HCEC 1CT (cell line): ENCODE measurements around the gene PRICKLE3.
A peak's percentile ranks its signal among the peaks of the same experiment; 100 is the strongest.

Source experiments
- DNase-seq: peaks from one replicate; pipeline ENCODE4 v3.0.0-alpha.2; 2017

The PRICKLE3 gene

GRCh38 chrX:49204709-49205108 is 18.5 kb upstream of the PRICKLE3 start:
- DNase-seq = no peak

GRCh38 chrX:49204017-49204416 is 17.8 kb upstream of the PRICKLE3 start:
- DNase-seq = no peak

GRCh38 chrX:49203536-49203935 is 17.4 kb upstream of the PRICKLE3 start:
- no peak for DNase-seq

- no peak for DNase-seq
These were observed 15.8 kb upstream of the PRICKLE3 start for GRCh38 chrX:49202022-49202421.

- peak; percentile 81 for DNase-seq
These were observed 14.0 kb upstream of the PRICKLE3 start, which contains the start of gene SYP for GRCh38 chrX:49199906-49200771. Gene SYP, minus strand, starts transcription at chrX:49200193. Its CDS starts 7 bp downstream, at chrX:49200186.

- no peak for DNase-seq
These were observed 13.1 kb upstream of the PRICKLE3 start for GRCh38 chrX:49199315-49199595.

GRCh38 chrX:49198540-49199314 is 12.6 kb upstream of the PRICKLE3 start:
- no peak for DNase-seq

GRCh38 chrX:49197543-49198087 is 11.4 kb upstream of the PRICKLE3 start:
- no peak for DNase-seq

- DNase-seq = no peak
These were observed 7.4 kb upstream of the PRICKLE3 start for GRCh38 chrX:49193542-49193964.

GRCh38 chrX:49192722-49193328 is 6.7 kb upstream of the PRICKLE3 start:
- DNase-seq = peak; percentile 18

GRCh38 chrX:49191574-49192011 is 5.4 kb upstream of the PRICKLE3 start:
- DNase-seq = no peak

GRCh38 chrX:49190821-49191573 is 4.8 kb upstream of the PRICKLE3 start:
- peak; percentile 98 for DNase-seq

GRCh38 chrX:49189606-49190005 is 3.4 kb upstream of the PRICKLE3 start:
- no peak for DNase-seq

GRCh38 chrX:49188468-49189076 is 2.4 kb upstream of the PRICKLE3 start:
- no peak for DNase-seq

GRCh38 chrX:49187526-49187925 is 1.4 kb upstream of the PRICKLE3 start:
- DNase-seq = no peak

GRCh38 chrX:49187028-49187394 is 838 bp upstream of the PRICKLE3 start:
- DNase-seq = no peak

GRCh38 chrX:49184294-49185281 is 1.6 kb downstream of the PRICKLE3 start:
- DNase-seq = peak; percentile 81

GRCh38 chrX:49183701-49184281 is 2.4 kb downstream of the PRICKLE3 start:
- DNase-seq = no peak

GRCh38 chrX:49179358-49179757 is 6.8 kb downstream of the PRICKLE3 start:
- no peak for DNase-seq

GRCh38 chrX:49178537-49178936 is 7.6 kb downstream of the PRICKLE3 start:
- no peak for DNase-seq
